HG02884 (cell line): ENCODE measurements around the gene ACOX2.

Experiments
- ATAC-seq: cut with Tn5 transposase; IDR thresholded peaks from one replicate; pipeline ENCODE4 v1.9.1; 2021; ENCODE audit warnings: mild to moderate bottlenecking, moderate library complexity; ENCODE audit not compliant: unreplicated experiment

The ACOX2 gene

DNA sequence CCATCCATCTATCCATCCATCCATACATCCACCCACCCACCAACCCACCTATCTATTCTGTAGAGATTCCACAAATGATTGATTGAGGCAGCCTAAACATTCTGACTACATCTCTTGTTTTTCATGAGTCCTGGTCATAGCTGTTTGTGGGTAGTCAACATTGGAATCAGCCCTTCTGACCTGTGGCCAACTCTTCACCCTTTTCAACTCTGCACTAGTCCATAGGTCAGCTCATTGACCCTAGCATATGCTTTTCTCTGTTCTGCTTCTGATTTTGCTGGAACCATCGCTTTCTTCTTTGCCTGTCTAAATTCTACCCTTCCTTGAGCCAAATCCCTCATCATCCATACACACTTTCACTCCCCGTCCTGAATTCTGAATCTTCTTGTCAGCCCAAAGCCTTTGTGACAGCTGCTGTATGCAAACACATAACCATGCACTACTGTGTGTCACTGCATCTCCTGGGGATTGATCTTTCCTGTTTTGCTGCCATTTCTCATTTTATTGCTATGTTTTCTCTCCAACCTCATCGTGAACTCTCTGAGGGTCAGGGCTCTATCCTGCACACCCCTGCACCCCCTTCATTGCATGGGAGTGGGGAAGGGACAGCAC lies 61.9 kb downstream of the ACOX2 start:
- no peak for ATAC-seq

DNA sequence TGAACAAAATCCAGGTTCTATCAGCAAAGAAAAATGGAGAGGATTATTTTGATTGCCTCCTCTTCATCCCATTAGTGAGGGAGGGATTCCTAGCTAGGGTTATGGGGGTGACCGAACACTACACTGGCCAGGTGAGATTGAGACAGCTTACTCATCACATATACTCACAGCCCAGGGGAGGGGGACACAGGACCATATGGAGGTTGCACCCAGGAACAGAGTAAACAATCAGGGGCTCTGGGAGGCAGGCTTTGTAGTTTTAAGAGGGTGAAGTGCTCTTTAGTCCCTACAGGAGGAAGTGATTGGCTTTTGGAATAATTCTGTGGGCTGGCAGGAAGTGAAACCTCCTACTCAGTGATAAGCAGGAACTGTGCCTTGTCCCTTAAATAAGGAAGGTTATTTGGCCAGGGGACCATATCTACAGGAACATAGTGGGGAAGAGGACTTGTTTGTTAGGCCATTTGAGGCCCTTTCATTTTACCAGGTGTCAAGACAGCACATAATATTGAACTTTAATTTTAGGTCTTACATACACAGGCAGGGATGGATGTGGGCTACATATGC lies 62.6 kb downstream of the ACOX2 start:
- no peak for ATAC-seq

DNA sequence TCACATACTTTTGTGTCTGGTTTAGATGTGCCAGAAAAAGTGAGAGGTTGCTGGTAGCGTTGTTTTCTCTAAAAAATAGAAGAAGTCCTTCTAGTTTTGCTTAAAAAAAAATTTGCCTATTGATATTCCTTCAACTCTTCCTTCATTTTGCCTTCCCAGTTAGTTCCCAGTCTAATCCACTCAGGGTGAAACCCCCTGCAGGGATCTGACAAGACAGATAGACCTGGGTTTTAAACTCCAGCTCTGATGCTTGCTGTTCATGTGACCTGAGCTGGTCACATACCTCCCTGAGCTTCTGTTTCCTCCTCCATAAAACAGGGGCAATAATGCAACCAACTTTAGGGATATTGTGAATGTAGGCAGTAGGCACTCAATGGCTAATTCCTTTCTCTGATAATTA lies 63.7 kb downstream of the ACOX2 start:
- ATAC-seq: no peak

GRCh38 chr3:58471025-58471887 lies 65.7 kb downstream of the ACOX2 start:
- ATAC-seq: peak; percentile 62

- no peak for ATAC-seq
These were observed 66.5 kb downstream of the ACOX2 start for GRCh38 chr3:58470363-58471024.

DNA sequence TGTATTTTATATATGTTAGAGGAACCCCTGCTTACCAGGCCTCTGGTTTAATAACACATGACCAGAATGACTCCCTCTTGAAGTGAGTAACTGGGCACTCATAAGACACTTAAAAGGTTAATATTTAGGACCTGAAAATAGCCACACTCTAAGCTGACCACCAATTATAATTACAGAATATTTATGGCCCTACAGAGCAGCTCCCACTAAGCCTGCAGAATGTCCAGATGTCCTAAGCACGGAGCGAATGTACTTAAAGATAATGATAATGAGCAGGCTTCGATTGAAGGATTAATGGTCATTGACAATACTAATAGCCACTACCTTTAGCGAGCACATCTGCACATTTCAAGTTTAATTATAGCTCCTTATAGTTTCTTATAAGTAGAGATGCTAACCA lies 67.9 kb downstream of the ACOX2 start:
- ATAC-seq: no peak

- no peak for ATAC-seq
These were observed 70.0 kb downstream of the ACOX2 start for GRCh38 chr3:58466899-58467563.

GRCh38 chr3:58464866-58465265 lies 72.1 kb downstream of the ACOX2 start:
- no peak for ATAC-seq

DNA sequence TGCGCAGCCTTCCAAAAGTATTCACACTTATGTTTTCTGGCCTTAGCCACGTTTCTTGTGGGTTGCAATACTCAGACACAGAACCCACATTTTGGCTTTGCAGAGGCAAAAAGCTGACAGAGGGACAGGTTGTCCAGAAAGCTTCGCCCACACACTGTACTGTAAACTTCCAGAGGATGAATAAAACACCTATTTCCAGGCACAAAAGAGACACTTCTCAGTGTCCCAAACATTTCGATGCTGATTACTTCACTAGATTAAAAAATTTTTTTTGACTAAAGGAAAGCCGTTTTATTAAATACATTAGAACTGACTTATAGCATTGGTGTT lies 73.1 kb downstream of the ACOX2 start:
- no peak for ATAC-seq

DNA sequence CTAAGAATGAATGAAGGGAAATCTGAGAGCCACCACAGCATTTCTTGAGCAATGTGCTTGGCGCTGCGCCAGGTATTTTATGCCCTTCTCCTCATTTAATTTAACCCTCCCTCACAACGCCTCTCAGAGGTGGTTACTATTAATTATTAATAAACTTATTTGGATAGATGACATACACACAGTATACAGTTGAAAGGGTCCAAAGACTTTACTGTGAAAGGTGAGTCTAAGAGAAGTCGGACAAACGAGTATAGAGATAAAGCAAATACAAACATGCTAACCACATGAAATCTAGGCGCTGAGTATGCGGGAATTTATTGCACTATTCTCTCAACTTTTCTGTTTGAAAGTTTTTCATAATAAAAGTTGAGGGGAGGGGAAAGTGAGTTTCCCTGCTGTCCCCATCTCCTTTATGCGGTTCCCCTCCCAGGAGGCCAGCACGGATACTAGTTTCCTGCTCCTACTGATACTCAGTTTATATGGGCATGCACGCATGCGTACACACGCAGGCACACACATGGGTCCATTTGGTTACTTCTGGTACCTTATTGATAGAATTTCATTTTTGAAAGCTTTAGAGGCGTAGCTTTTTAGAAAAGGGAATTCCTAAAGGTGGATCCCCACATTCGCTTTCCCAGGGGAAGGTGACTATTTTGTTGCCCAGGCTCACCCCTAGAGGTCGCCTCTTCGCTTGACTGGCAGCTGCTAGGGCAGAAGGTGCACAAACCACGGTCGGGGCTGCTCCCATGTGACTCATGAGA lies 73.6 kb downstream of the ACOX2 start:
- ATAC-seq: peak; percentile 89

DNA sequence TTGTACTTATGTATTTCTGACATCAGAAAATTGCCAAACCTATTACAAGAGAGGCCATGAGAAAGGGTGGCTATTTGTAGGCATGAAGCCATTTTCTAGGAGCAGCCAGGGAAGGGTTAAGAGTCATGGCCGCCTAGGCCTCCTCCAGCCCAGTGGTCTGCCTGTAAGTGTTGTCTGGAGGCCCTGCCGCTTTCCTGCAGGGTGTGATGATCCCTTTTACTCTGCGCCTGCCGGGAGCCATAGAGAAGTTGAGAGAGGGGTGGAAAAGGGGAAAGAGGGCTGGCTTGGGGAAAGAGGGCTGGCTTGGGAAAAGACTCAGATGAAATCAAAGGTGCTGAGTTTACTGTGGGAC lies 74.2 kb downstream of the ACOX2 start:
- no peak for ATAC-seq

GRCh38 chr3:58459160-58459559 lies 77.8 kb downstream of the ACOX2 start:
- ATAC-seq: no peak
